Body of pancreas (tissue), 4 donors: ENCODE measurements around the gene UPP2. TPM values are rescaled to one million over a fixed set of nuclear protein-coding genes. Genes with fewer than 3 reads are reported as not detected.

Source experiments
- ATAC-seq: fragments of 150-250 bp; one replicate; pipeline ENCODE4 v1.9.1; 2016
- DNase-seq, 4 donors: peaks; one replicate each; pipeline ENCODE4 v3.0.0-alpha.2; 2019
- H3K27ac ChIP-seq, 4 donors: fragments of 200-600 bp; sonication (generic); 1 replicate in 3 of 4; 2 replicates in 1 of 4; pipeline versions ENCODE4 v1.5.1 to v1.6.1; 2016 to 2019; ENCODE audit warnings: mild to moderate bottlenecking in 1 of 4, mixed read lengths in 1 of 4, moderate library complexity in 1 of 4
- H3K27me3 ChIP-seq, 2 donors: fragments of 200-600 bp; sonication (generic); one replicate each; pipeline ENCODE4 v1.6.0; 2016; ENCODE audit warnings: mild to moderate bottlenecking in 1 of 2
- H3K36me3 ChIP-seq, 2 donors: fragments of 200-600 bp; sonication (generic); replicated peaks in 1 of 2; 2 replicates each; pipeline ENCODE4 v1.5.1; 2016; ENCODE audit warnings: low read depth in 2 of 2; ENCODE audit not compliant: insufficient read depth in 1 of 2
- H3K4me1 ChIP-seq: fragments of 200-600 bp; sonication (generic); one replicate; pipeline ENCODE4 v1.6.0; 2016
- H3K4me3 ChIP-seq, 2 donors: fragments of 200-600 bp; sonication (generic); 1 replicate in 1 of 2; 2 replicates in 1 of 2; pipeline ENCODE4 v1.5.1; 2016 to 2019
- H3K9me3 ChIP-seq, 3 donors: fragments of 200-600 bp; sonication (generic); 1 replicate in 2 of 3; 2 replicates in 1 of 3; pipeline ENCODE4 v1.5.1; 2016
- CTCF ChIP-seq, 7 experiments: fragments of 450-650 bp in 4 of 7; fragments of 200-600 bp in 3 of 7; sonication (generic) in 3 of 7; IDR thresholded peaks; one replicate each; pipeline ENCODE4 v1.5.1; 2016 to 2019; ENCODE audit warnings: antibody characterized with exemption in 7 of 7
- POLR2A ChIP-seq, 3 donors: fragments of 450-650 bp; IDR thresholded peaks; one replicate each; pipeline ENCODE4 v1.6.1; 2016; ENCODE audit warnings: antibody characterized with exemption in 3 of 3, mild to moderate bottlenecking in 2 of 3
- WGBS, 2 donors: methylation state at CpG; one replicate each; pipeline ENCODE4 v1.1.5; 2017; 5-methylcytosine and 5-hydroxymethylcytosine counted together
- intact Hi-C: fragments of 100-400 bp; cut with DNase I; formaldehyde crosslinking; loops from one replicate; pipeline ENCODE4 v1.15.1; 2023
- total RNA-seq, 2 donors: library from RNA; depleted of rRNA; stranded (reverse); fragments of >200 nt; gene quantifications; one replicate each; pipeline ENCODE4 v1.1.0, GENCODE V29; 2016

UPP2 gene
- total RNA-seq, 2 donors from 2014 or later = not detected

GRCh38 chr2:158100411-158100810 lies 1.3 kb upstream of the UPP2 start:
- Histone ChIP-seq H3K27ac (no peak overlapping the region), H3K27me3 (no peaks in the 10 kb centered on the region), H3K36me3 (no peaks in the 10 kb centered on the region), H3K4me1 (no peaks in the 10 kb centered on the region), H3K9me3 (no peaks in the 10 kb centered on the region), H3K4me3 (no peak overlapping the region)
- no peak for ATAC-seq
- TF ChIP-seq CTCF (IDR thresholded peaks at IDR 0.05) (no peak), POLR2A (IDR thresholded peaks at IDR 0.05) (no peak)
- DNase-seq = no peak
- intact Hi-C loops = no loop called here
- 65 to 68% methylated on average over 1 of the region's 1 CpG for WGBS, 2 donors

DNA sequence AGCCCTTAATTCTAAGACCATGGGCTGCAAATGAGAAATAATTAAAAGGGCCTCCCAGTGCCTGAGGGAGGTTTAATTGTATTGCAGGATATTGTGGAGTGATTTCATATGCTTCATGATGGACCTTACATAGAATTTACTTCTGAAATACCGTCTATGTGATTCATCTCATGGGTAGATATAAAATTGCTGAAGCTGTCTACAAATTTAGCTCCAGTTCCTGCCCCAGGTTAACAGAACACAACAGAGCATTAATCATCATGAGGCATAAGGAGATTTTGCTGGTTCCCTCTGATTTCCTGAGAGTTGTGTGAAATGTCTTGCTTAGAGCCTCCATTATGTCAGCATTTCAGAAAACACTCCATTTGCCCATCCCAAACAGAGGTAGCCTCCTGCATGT lies 770 bp downstream of the UPP2 start:
- DNase-seq = no peak
- no peaks in the 10 kb centered on the region for H3K4me1 ChIP-seq
- no peaks in the 10 kb centered on the region for H3K36me3 ChIP-seq
- 71 to 83% methylated on average over 1 of the region's 1 CpG for WGBS, 2 donors
- intact Hi-C loops = no loop called here
- H3K4me3 ChIP-seq = no peak overlapping the region
- TF ChIP-seq POLR2A (IDR thresholded peaks at IDR 0.05) (no peak), CTCF (IDR thresholded peaks at IDR 0.05) (no peak)
- H3K9me3 ChIP-seq = no peaks in the 10 kb centered on the region
- H3K27ac ChIP-seq = no peak overlapping the region
- no peak for ATAC-seq
- no peaks in the 10 kb centered on the region for H3K27me3 ChIP-seq

GRCh38 chr2:158103411-158104012 lies 1.8 kb downstream of the UPP2 start:
- Histone ChIP-seq H3K27me3 (no peaks in the 10 kb centered on the region), H3K36me3 (no peaks in the 10 kb centered on the region), H3K4me1 (no peaks in the 10 kb centered on the region), H3K9me3 (no peaks in the 10 kb centered on the region), H3K27ac (no peak overlapping the region), H3K4me3 (no peak overlapping the region)
- WGBS, 2 donors = 72% methylated on average over 3 of the region's 3 CpGs
- intact Hi-C loops = no loop called here
- DNase-seq (no peak), ATAC-seq (no peak)
- TF ChIP-seq CTCF (IDR thresholded peaks at IDR 0.05) (no peak), POLR2A (IDR thresholded peaks at IDR 0.05) (no peak)

GRCh38 chr2:158104903-158105302 lies 3.2 kb downstream of the UPP2 start:
- intact Hi-C loops = no loop called here
- Histone ChIP-seq H3K36me3 (no peaks in the 10 kb centered on the region), H3K27me3 (no peaks in the 10 kb centered on the region), H3K27ac (no peak overlapping the region), H3K4me3 (no peak overlapping the region), H3K4me1 (no peaks in the 10 kb centered on the region), H3K9me3 (no peaks in the 10 kb centered on the region)
- no peak for TF ChIP-seq POLR2A (IDR thresholded peaks at IDR 0.05)
- TF ChIP-seq CTCF (IDR thresholded peaks at IDR 0.05) = no peak
- no peak for DNase-seq
- no peak for ATAC-seq
- 60 to 67% methylated on average over 4 to 5 of the region's 5 CpGs for WGBS, 2 donors

- no peaks in the 10 kb centered on the region for H3K4me1 ChIP-seq
- H3K27ac ChIP-seq = no peak overlapping the region
- ATAC-seq (no peak), DNase-seq (no peak)
- intact Hi-C loops = no loop called here
- TF ChIP-seq CTCF (IDR thresholded peaks at IDR 0.05) (no peak), POLR2A (IDR thresholded peaks at IDR 0.05) (no peak)
- no peak overlapping the region for H3K4me3 ChIP-seq
- H3K9me3 ChIP-seq = no peaks in the 10 kb centered on the region
- no peaks in the 10 kb centered on the region for H3K27me3 ChIP-seq
- H3K36me3 ChIP-seq = no peaks in the 10 kb centered on the region
- 75% methylated on average over 4 of the region's 4 CpGs for WGBS, 2 donors
Measured at GRCh38 chr2:158112992-158113391, 11.3 kb downstream of the UPP2 start.
